PC-3 (cell line): ENCODE results near the gene OBSL1. TPM values are rescaled to one million over a fixed set of nuclear protein-coding genes. Genes with fewer than 3 reads are reported as not detected.

Experiments
- ATAC-seq: fragments of 200-7000 bp; cut with Tn5 transposase; 2 replicates; pipeline ENCODE4 v1.9.1; 2020; ENCODE audit warnings: mild to moderate bottlenecking, moderate library complexity
- BruUV-seq: library from RNA; stranded (reverse); fragments of 400-500 nt; replicated peaks from 2 replicates; lab custom pipeline; 2021; lab: Mats Ljungman, UMichigan
- CTCF ChIA-PET: fragments of 300-600 bp; sonication (Branson Sonifier 250); formaldehyde crosslinking; loops from one replicate; lab custom pipeline; 2022; ENCODE audit warnings: antibody characterized with exemption; lab: Charles Lee
- POLR2A ChIA-PET: fragments of 300-600 bp; sonication (Branson Sonifier 250); formaldehyde crosslinking; loops from one replicate; lab custom pipeline; 2022; ENCODE audit warnings: antibody characterized with exemption; ENCODE audit not compliant: unreplicated experiment; lab: Charles Lee
- DNase-seq: peaks from one replicate; pipeline ENCODE4 v3.0.0-alpha.2; 2015
- H2AFZ ChIP-seq: fragments of 300-600 bp; sonication (generic); 2 replicates; pipeline ENCODE4 v1.6.0; 2016; ENCODE audit warnings: antibody characterized with exemption, low read length
- H3F3A ChIP-seq: fragments of 300-600 bp; sonication (generic); one replicate; pipeline ENCODE4 v1.6.0; 2017; ENCODE audit warnings: antibody characterized with exemption, low read length, control low read depth, mild to moderate bottlenecking; ENCODE audit not compliant: unreplicated experiment
- H3K27ac ChIP-seq: fragments of 300-600 bp; sonication (generic); 2 replicates; pipeline ENCODE4 v1.5.1; 2016; ENCODE audit warnings: mild to moderate bottlenecking, low read length
- H3K27me3 ChIP-seq: fragments of 300-600 bp; sonication (generic); 2 replicates; pipeline ENCODE4 v1.6.1; 2016; ENCODE audit warnings: low read length, mixed read lengths
- H3K36me3 ChIP-seq: fragments of 300-600 bp; sonication (generic); 2 replicates; pipeline ENCODE4 v1.6.1; 2016; ENCODE audit warnings: low read depth, mixed run types, low read length, mixed read lengths
- H3K4me1 ChIP-seq: fragments of 300-600 bp; sonication (generic); 2 replicates; pipeline ENCODE4 v1.5.1; 2016; ENCODE audit warnings: low read length; ENCODE audit not compliant: insufficient read depth
- H3K4me2 ChIP-seq: fragments of 300-600 bp; sonication (generic); 2 replicates; pipeline ENCODE4 v1.6.0; 2016; ENCODE audit warnings: low read length
- H3K4me3 ChIP-seq: fragments of 300-600 bp; sonication (generic); 2 replicates; pipeline ENCODE4 v1.5.1; 2016; ENCODE audit warnings: mild to moderate bottlenecking, low read length, mixed read lengths
- H3K79me2 ChIP-seq: fragments of 300-600 bp; sonication (generic); 2 replicates; pipeline ENCODE4 v1.6.1; 2017; ENCODE audit warnings: low read length, mixed read lengths
- H3K9ac ChIP-seq: fragments of 300-600 bp; sonication (generic); 2 replicates; pipeline ENCODE4 v1.6.0; 2016; ENCODE audit warnings: mild to moderate bottlenecking, low read length
- H3K9me2 ChIP-seq: fragments of 300-600 bp; sonication (generic); replicated peaks from 2 replicates; pipeline ENCODE4 v1.6.1; 2016; ENCODE audit warnings: mixed run types, low read length, mixed read lengths
- H3K9me3 ChIP-seq: fragments of 300-600 bp; sonication (generic); 2 replicates; pipeline ENCODE4 v1.6.1; 2016; ENCODE audit warnings: low read length, mixed read lengths
- H4K20me1 ChIP-seq: fragments of 300-600 bp; sonication (generic); 2 replicates; pipeline ENCODE4 v1.6.1; 2016; ENCODE audit warnings: low read length, mixed read lengths
- CTCF ChIP-seq: fragments of 300-600 bp; sonication (generic); conservative IDR thresholded peaks from 2 replicates; pipeline ENCODE4 v1.5.1; 2017; ENCODE audit warnings: antibody characterized with exemption, low read depth, mild to moderate bottlenecking, low read length
- EZH2 ChIP-seq: fragments of 300-600 bp; sonication (generic); IDR thresholded peaks from one replicate; pipeline ENCODE4 v1.6.1; 2017; ENCODE audit warnings: antibody characterized with exemption, mild to moderate bottlenecking, low read length; ENCODE audit not compliant: unreplicated experiment
- EZH2phosphoT487 ChIP-seq: fragments of 300-600 bp; sonication (generic); IDR thresholded peaks from 2 replicates; pipeline ENCODE4 v1.6.1; 2018; ENCODE audit warnings: mild to moderate bottlenecking, antibody characterized with exemption, low read length, borderline replicate concordance
- intact Hi-C: fragments of 100-400 bp; cut with micrococcal nuclease; formaldehyde crosslinking; loops from 2 replicates; pipeline ENCODE4 v1.9.0; 2023
- total RNA-seq: library from RNA; depleted of rRNA; stranded (reverse); fragments of >200 nt; gene quantifications from 2 replicates; pipeline ENCODE4 v1.2.3, GENCODE V29; 2014

OBSL1 gene
- total RNA-seq, 1 experiment from 2014 or later, result 122 TPM

DNA sequence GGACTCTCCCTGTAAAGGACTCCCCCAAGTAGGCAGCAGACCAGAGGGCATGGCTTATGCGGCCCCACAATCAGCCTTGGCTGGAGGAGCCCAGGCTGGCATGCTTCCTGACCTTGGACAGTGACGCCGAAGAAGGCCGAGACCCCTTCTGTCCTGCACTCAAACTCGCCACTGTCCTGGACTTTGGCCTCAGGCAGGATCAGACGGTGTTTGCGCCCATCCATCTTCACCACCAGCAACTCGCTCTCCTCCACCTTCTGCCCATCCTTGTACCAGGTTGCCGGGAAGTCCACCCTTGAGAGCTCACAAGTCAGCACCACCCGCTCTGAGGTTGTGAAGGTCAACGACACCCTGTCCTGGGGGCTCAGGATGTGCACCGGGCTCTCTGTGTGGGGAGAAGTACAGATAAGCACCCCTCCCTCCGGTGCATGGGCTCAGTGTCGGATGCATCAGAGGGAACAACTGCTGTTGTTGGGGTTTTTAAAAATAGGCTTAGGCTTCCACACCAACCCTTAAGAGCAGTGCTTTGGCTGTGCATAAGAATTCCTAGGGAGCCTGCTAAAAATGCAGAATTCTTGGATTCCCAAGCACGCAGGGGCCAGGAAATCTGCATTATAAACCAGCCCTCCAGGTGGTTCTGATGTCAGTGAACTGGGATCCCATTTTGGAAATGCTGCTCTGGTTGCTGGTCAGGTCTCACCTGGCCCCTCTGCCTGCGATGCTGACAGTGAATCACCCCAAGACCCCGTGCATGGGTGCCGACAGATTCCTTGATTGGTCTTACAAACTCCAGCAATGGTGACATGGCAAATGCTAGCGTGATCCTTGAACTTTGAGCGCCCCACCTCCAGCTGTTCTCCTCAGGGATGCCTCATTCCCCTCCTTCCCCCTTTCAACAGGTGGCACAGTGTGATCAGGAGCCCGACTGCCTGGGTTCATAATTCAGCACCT is 5.9 kb downstream of the OBSL1 start:
- Histone ChIP-seq H2AFZ (no peak overlapping the region), H3K9me3 (no peaks in the 10 kb centered on the region), H3K27ac (no peak overlapping the region), H3K4me1 (peaks cover 11% of the 10 kb centered on the region), H3K79me2 (peaks cover 13% of the 10 kb centered on the region), H3K9ac (no peak overlapping the region), H3K9me2 (no peaks in the 10 kb centered on the region), H3K4me2 (no peak overlapping the region), H3K27me3 (no peaks in the 10 kb centered on the region), H3K4me3 (no peak overlapping the region), H3F3A (no peaks in the 10 kb centered on the region), H3K36me3 (no peaks in the 10 kb centered on the region; the same call in 1 of the 2 replicates), H4K20me1 (no peaks in the 10 kb centered on the region)
- DNase-seq, result no peak
- POLR2A ChIA-PET, result no interaction called here
- TF ChIP-seq EZH2 (no peak), CTCF (no peak), EZH2phosphoT487 (no peak)
- CTCF ChIA-PET, result no interaction called here
- intact Hi-C loops, result no loop called here
- ATAC-seq, result no peak
- no TSS peak for BruUV-seq

- CTCF ChIA-PET, result no interaction called here
- BruUV-seq, result no TSS peak
- no peak for ATAC-seq
Measured at GRCh38 chr2:219563271-219563928, 7.9 kb downstream of the OBSL1 start.

More at GRCh38 chr2:219563271-219563928, 7.9 kb downstream of the OBSL1 start:
- Histone ChIP-seq H3K9me3 (no peaks in the 10 kb centered on the region), H3K27me3 (no peaks in the 10 kb centered on the region), H3K36me3 (no peaks in the 10 kb centered on the region; the same call in 1 of the 2 replicates), H3K4me2 (no peak overlapping the region), H3K4me3 (no peak overlapping the region), H3F3A (no peaks in the 10 kb centered on the region), H3K79me2 (no peaks in the 10 kb centered on the region), H4K20me1 (no peaks in the 10 kb centered on the region), H2AFZ (no peak overlapping the region), H3K4me1 (no peaks in the 10 kb centered on the region), H3K9me2 (no peaks in the 10 kb centered on the region), H3K27ac (no peak overlapping the region), H3K9ac (no peak overlapping the region)
- intact Hi-C loops, result no loop called here
- no peak for DNase-seq
- POLR2A ChIA-PET, result no interaction called here
- TF ChIP-seq EZH2 (no peak), EZH2phosphoT487 (no peak), CTCF (no peak)
